Trophoblast cell (in vitro differentiated cells and primary cell): ENCODE measurements around the gene APBA2.

ENCODE experiments used
- DNase-seq, 2 donors: peaks; one replicate each; pipeline ENCODE4 v3.0.0-alpha.2; 2016
- H2AFZ ChIP-seq: 2 replicates; pipeline ENCODE4 v1.6.1; 2013; ENCODE audit warnings: low read length, moderate library complexity, mild to moderate bottlenecking; ENCODE audit not compliant: insufficient read depth, poor library complexity
- H2AK5ac ChIP-seq: 2 replicates; pipeline ENCODE4 v1.6.1; 2013; ENCODE audit warnings: mild to moderate bottlenecking, low read length
- H2BK120ac ChIP-seq: 2 replicates; pipeline ENCODE4 v1.6.1; 2013; ENCODE audit warnings: low read length, mild to moderate bottlenecking, moderate library complexity; ENCODE audit not compliant: insufficient read depth, poor library complexity
- H2BK12ac ChIP-seq: 2 replicates; pipeline ENCODE4 v1.6.1; 2013; ENCODE audit warnings: mild to moderate bottlenecking, low read length, moderate library complexity
- H2BK5ac ChIP-seq: 2 replicates; pipeline ENCODE4 v1.6.1; 2013; ENCODE audit warnings: low read length, low read depth, moderate library complexity, mild to moderate bottlenecking; ENCODE audit not compliant: poor library complexity
- H3K14ac ChIP-seq: 2 replicates; pipeline ENCODE4 v1.6.1; 2013; ENCODE audit warnings: mild to moderate bottlenecking, low read length
- H3K18ac ChIP-seq: 2 replicates; pipeline ENCODE4 v1.6.1; 2013; ENCODE audit warnings: mild to moderate bottlenecking, low read length
- H3K23ac ChIP-seq: 2 replicates; pipeline ENCODE4 v1.6.1; 2013; ENCODE audit warnings: low read length
- H3K27ac ChIP-seq: 2 replicates; pipeline ENCODE4 v1.5.1; 2013; ENCODE audit warnings: low read depth, mild to moderate bottlenecking, inconsistent platforms, low read length, moderate library complexity
- H3K27me3 ChIP-seq: 2 replicates; pipeline ENCODE4 v1.6.1; 2013; ENCODE audit warnings: inconsistent platforms, mild to moderate bottlenecking, low read length, moderate library complexity; ENCODE audit not compliant: insufficient read depth
- H3K36me3 ChIP-seq, 2 experiments: 1 replicate in 1 of 2; 2 replicates in 1 of 2; pipeline ENCODE4 v1.6.1; 2013; ENCODE audit warnings: low read length in 2 of 2, mild to moderate bottlenecking in 2 of 2, moderate library complexity in 1 of 2; ENCODE audit not compliant: insufficient read depth in 2 of 2, control insufficient read depth in 1 of 2
- H3K4ac ChIP-seq: 2 replicates; pipeline ENCODE4 v1.6.1; 2013; ENCODE audit warnings: low read depth, mild to moderate bottlenecking, low read length, moderate library complexity
- H3K4me1 ChIP-seq, 2 experiments: 1 replicate in 1 of 2; 2 replicates in 1 of 2; pipeline ENCODE4 v1.6.1; 2013; ENCODE audit warnings: low read length in 2 of 2, mild to moderate bottlenecking in 2 of 2, moderate library complexity in 1 of 2; ENCODE audit not compliant: insufficient read depth in 2 of 2, control insufficient read depth in 1 of 2
- H3K4me2 ChIP-seq: 2 replicates; pipeline ENCODE4 v1.6.1; 2013; ENCODE audit warnings: inconsistent platforms, mild to moderate bottlenecking, low read length, moderate library complexity
- H3K4me3 ChIP-seq: 2 replicates; pipeline ENCODE4 v1.5.1; 2013; ENCODE audit warnings: mild to moderate bottlenecking, low read depth, low read length, inconsistent platforms
- H3K79me1 ChIP-seq: one replicate; pipeline ENCODE4 v1.6.1; 2013; ENCODE audit warnings: low read length
- H3K79me2 ChIP-seq: 2 replicates; pipeline ENCODE4 v1.6.1; 2013; ENCODE audit warnings: low read length, mild to moderate bottlenecking; ENCODE audit not compliant: control insufficient read depth, insufficient read depth, poor library complexity
- H3K9ac ChIP-seq: 2 replicates; pipeline ENCODE4 v1.6.1; 2013; ENCODE audit warnings: mild to moderate bottlenecking, low read length
- H3K9me3 ChIP-seq: 2 replicates; pipeline ENCODE4 v1.6.1; 2013; ENCODE audit warnings: low read depth, mild to moderate bottlenecking, control low read depth, inconsistent platforms, low read length; ENCODE audit not compliant: insufficient read depth
- H4K12ac ChIP-seq: 2 replicates; pipeline ENCODE4 v1.6.1; 2013; ENCODE audit warnings: low read depth, mild to moderate bottlenecking, low read length, moderate library complexity
- H4K8ac ChIP-seq: 2 replicates; pipeline ENCODE4 v1.6.1; 2013; ENCODE audit warnings: low read depth, mild to moderate bottlenecking, low read length, moderate library complexity
- H4K91ac ChIP-seq: one replicate; pipeline ENCODE4 v1.6.1; 2013; ENCODE audit warnings: low read depth, mild to moderate bottlenecking, low read length, moderate library complexity
- WGBS: extraction: QIAGEN DNeasy Blood & Tissue Kit; methylation state at CpG from one replicate; pipeline ENCODE4 v1.1.7; 2013; ENCODE audit warnings: missing lambda C conversion rate; ENCODE audit not compliant: insufficient read length, insufficient coverage; ENCODE audit errors: extremely low coverage; 5-methylcytosine and 5-hydroxymethylcytosine counted together

The APBA2 gene

GRCh38 chr15:29093065-29093435, 207.3 kb downstream of the APBA2 start:
- no peak overlapping the region for H3K4me3 ChIP-seq
- no peak for DNase-seq
- no peak overlapping the region for H3K14ac ChIP-seq
- no peaks in the 10 kb centered on the region for H3K4me1 ChIP-seq
- no peak overlapping the region for H4K91ac ChIP-seq
- H3K27me3 ChIP-seq = no peaks in the 10 kb centered on the region
- H2BK5ac ChIP-seq = no peak overlapping the region
- WGBS = no CpG with 5 or more reads among the region's 17 CpGs
- H3K4me2 ChIP-seq = no peak overlapping the region
- H2AK5ac ChIP-seq = no peak overlapping the region
- no peak overlapping the region for H3K9ac ChIP-seq
- no peaks in the 10 kb centered on the region for H3K36me3 ChIP-seq
- H2BK12ac ChIP-seq = no peak overlapping the region
- H3K9me3 ChIP-seq = no peaks in the 10 kb centered on the region
- H2BK120ac ChIP-seq = no peak overlapping the region
- no peak overlapping the region for H2AFZ ChIP-seq
- H3K23ac ChIP-seq = no peak overlapping the region
- H3K18ac ChIP-seq = no peak overlapping the region
- H4K8ac ChIP-seq = no peak overlapping the region
- H3K79me2 ChIP-seq = no peaks in the 10 kb centered on the region
- H3K27ac ChIP-seq = no peak overlapping the region
- no peaks in the 10 kb centered on the region for H3K79me1 ChIP-seq
- H3K4ac ChIP-seq = no peak overlapping the region
- H4K12ac ChIP-seq = no peak overlapping the region

- no peak overlapping the region for H2BK12ac ChIP-seq
- no peak overlapping the region for H2AFZ ChIP-seq
- no peaks in the 10 kb centered on the region for H3K79me1 ChIP-seq
- H3K4me3 ChIP-seq = no peak overlapping the region
- H4K12ac ChIP-seq = no peak overlapping the region
- H3K4me2 ChIP-seq = no peak overlapping the region
- H3K23ac ChIP-seq = no peak overlapping the region
- no peaks in the 10 kb centered on the region for H3K36me3 ChIP-seq
- H4K8ac ChIP-seq = no peak overlapping the region
- no peak overlapping the region for H3K14ac ChIP-seq
- H3K27me3 ChIP-seq = no peaks in the 10 kb centered on the region
- H3K9me3 ChIP-seq = no peaks in the 10 kb centered on the region
- no peak overlapping the region for H3K4ac ChIP-seq
- H2BK120ac ChIP-seq = no peak overlapping the region
- H2AK5ac ChIP-seq = no peak overlapping the region
- no peak for DNase-seq
- no peak overlapping the region for H3K9ac ChIP-seq
- no peak overlapping the region for H3K18ac ChIP-seq
- H3K79me2 ChIP-seq = no peaks in the 10 kb centered on the region
- no peak overlapping the region for H2BK5ac ChIP-seq
- no peaks in the 10 kb centered on the region for H3K4me1 ChIP-seq
- no peak overlapping the region for H3K27ac ChIP-seq
- WGBS = no CpG with 5 or more reads among the region's 12 CpGs
- no peak overlapping the region for H4K91ac ChIP-seq
Measured at GRCh38 chr15:29093696-29094343, 208.0 kb downstream of the APBA2 start.

GRCh38 chr15:29094711-29095110, 208.9 kb downstream of the APBA2 start:
- H3K79me1 ChIP-seq = no peaks in the 10 kb centered on the region
- no peak overlapping the region for H3K18ac ChIP-seq
- H3K4me1 ChIP-seq = no peaks in the 10 kb centered on the region
- no peaks in the 10 kb centered on the region for H3K9me3 ChIP-seq
- no peak overlapping the region for H2BK5ac ChIP-seq
- H3K27ac ChIP-seq = no peak overlapping the region
- H3K79me2 ChIP-seq = no peaks in the 10 kb centered on the region
- no peak overlapping the region for H2BK120ac ChIP-seq
- H3K14ac ChIP-seq = no peak overlapping the region
- H3K9ac ChIP-seq = no peak overlapping the region
- no CpG with 5 or more reads among the region's 2 CpGs for WGBS
- no peak overlapping the region for H3K4ac ChIP-seq
- H3K4me2 ChIP-seq = no peak overlapping the region
- no peak overlapping the region for H2BK12ac ChIP-seq
- H3K36me3 ChIP-seq = no peaks in the 10 kb centered on the region
- no peak for DNase-seq
- no peak overlapping the region for H2AFZ ChIP-seq
- no peak overlapping the region for H4K12ac ChIP-seq
- H3K4me3 ChIP-seq = no peak overlapping the region
- H4K91ac ChIP-seq = no peak overlapping the region
- H3K23ac ChIP-seq = no peak overlapping the region
- no peaks in the 10 kb centered on the region for H3K27me3 ChIP-seq
- H2AK5ac ChIP-seq = no peak overlapping the region
- H4K8ac ChIP-seq = no peak overlapping the region

GRCh38 chr15:29095746-29096145, 210.0 kb downstream of the APBA2 start:
- Histone ChIP-seq H3K4me3 (no peak overlapping the region), H3K14ac (no peak overlapping the region), H3K27me3 (no peaks in the 10 kb centered on the region), H3K9me3 (peaks cover 2% of the 10 kb centered on the region), H2AFZ (no peak overlapping the region), H4K8ac (no peak overlapping the region), H2BK5ac (no peak overlapping the region), H3K36me3 (no peaks in the 10 kb centered on the region), H2BK120ac (no peak overlapping the region), H3K79me1 (no peaks in the 10 kb centered on the region), H3K4me2 (no peak overlapping the region), H3K18ac (no peak overlapping the region), H3K9ac (no peak overlapping the region), H4K91ac (no peak overlapping the region), H2BK12ac (no peak overlapping the region), H3K4me1 (no peaks in the 10 kb centered on the region), H3K23ac (no peak overlapping the region), H3K4ac (no peak overlapping the region), H3K79me2 (no peaks in the 10 kb centered on the region), H3K27ac (no peak overlapping the region), H4K12ac (no peak overlapping the region), H2AK5ac (no peak overlapping the region)
- DNase-seq = no peak
- no CpG with 5 or more reads among the region's 9 CpGs for WGBS
